GM12878 (cell line): ENCODE results near the gene ATP6V0A4.

ENCODE experiments used
- ELK1 ChIP-seq: IDR thresholded peaks from 2 replicates; pipeline ENCODE4 v1.6.1; 2012; ENCODE audit warnings: low read depth, low read length, improper control_type of control experiment
- MYB ChIP-seq: fragments of 150-350 bp; IDR thresholded peaks from 2 replicates; pipeline ENCODE4 v1.6.1; 2014; ENCODE audit warnings: mild to moderate bottlenecking, low read depth, low read length, borderline replicate concordance
- POLR2A ChIP-seq: IDR thresholded peaks from 2 replicates; pipeline ENCODE4 v1.6.1; 2011; ENCODE audit warnings: low read depth, mild to moderate bottlenecking, low read length
- RCOR1 ChIP-seq: conservative IDR thresholded peaks from 2 replicates; pipeline ENCODE4 v1.6.1; 2012; ENCODE audit warnings: low read depth, low read length, improper control_type of control experiment
- ZBTB4 ChIP-seq: fragments of 450-650 bp; formaldehyde crosslinking; IDR thresholded peaks from 2 replicates; pipeline ENCODE4 v1.4.0; 2022; ENCODE audit warnings: mild to moderate bottlenecking, moderate library complexity
- TF ChIP-seq, protein P1 (sequence below), 3 experiments: IDR thresholded peaks in 2 of 3; conservative IDR thresholded peaks in 1 of 3; 2 replicates each; pipeline ENCODE4 v1.5.1; 2011; ENCODE audit warnings: low read depth in 3 of 3, low read length in 3 of 3, mild to moderate bottlenecking in 3 of 3, control low read depth in 2 of 3, moderate library complexity in 2 of 3, inconsistent platforms in 1 of 3, mixed read lengths in 1 of 3; ENCODE audit not compliant: control insufficient read depth in 2 of 3, insufficient read depth in 1 of 3; ENCODE audit errors: extremely low read depth in 1 of 3

GRCh38 chr7:138701537-138701923, 96.5 kb downstream of the ATP6V0A4 start:
- no peak for TF ChIP-seq POLR2A
- no peak for TF ChIP-seq ELK1
- TF ChIP-seq, protein P1, sequence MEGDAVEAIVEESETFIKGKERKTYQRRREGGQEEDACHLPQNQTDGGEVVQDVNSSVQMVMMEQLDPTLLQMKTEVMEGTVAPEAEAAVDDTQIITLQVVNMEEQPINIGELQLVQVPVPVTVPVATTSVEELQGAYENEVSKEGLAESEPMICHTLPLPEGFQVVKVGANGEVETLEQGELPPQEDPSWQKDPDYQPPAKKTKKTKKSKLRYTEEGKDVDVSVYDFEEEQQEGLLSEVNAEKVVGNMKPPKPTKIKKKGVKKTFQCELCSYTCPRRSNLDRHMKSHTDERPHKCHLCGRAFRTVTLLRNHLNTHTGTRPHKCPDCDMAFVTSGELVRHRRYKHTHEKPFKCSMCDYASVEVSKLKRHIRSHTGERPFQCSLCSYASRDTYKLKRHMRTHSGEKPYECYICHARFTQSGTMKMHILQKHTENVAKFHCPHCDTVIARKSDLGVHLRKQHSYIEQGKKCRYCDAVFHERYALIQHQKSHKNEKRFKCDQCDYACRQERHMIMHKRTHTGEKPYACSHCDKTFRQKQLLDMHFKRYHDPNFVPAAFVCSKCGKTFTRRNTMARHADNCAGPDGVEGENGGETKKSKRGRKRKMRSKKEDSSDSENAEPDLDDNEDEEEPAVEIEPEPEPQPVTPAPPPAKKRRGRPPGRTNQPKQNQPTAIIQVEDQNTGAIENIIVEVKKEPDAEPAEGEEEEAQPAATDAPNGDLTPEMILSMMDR (IDR thresholded peaks at IDR 0.05 in 2 of 3, conservative IDR thresholded peaks at IDR 0.05 in 1 of 3; ENCODE audit: control insufficient read depth in 2 of 3, extremely low read depth in 1 of 3, insufficient read depth in 1 of 3, low read depth in 3 of 3, low read length in 3 of 3), result no peak
- no peak for TF ChIP-seq RCOR1
- TF ChIP-seq ZBTB4, result no peak
- TF ChIP-seq MYB, result no peak
